22Rv1 (cell line): ENCODE measurements around the gene GAPDHS.

Experiments used
- ZFX ChIP-seq: fragments of 450-650 bp; IDR thresholded peaks from 2 replicates; pipeline ENCODE4 v1.6.1; 2017; ENCODE audit warnings: antibody characterized with exemption, borderline replicate concordance
- TF ChIP-seq, protein P1 (sequence below): fragments of 450-650 bp; IDR thresholded peaks from 2 replicates; pipeline ENCODE4 v1.5.1; 2017; ENCODE audit warnings: mild to moderate bottlenecking

GRCh38 chr19:35484252-35485036, 48.8 kb upstream of the GAPDHS start:
- TF ChIP-seq, protein P1, sequence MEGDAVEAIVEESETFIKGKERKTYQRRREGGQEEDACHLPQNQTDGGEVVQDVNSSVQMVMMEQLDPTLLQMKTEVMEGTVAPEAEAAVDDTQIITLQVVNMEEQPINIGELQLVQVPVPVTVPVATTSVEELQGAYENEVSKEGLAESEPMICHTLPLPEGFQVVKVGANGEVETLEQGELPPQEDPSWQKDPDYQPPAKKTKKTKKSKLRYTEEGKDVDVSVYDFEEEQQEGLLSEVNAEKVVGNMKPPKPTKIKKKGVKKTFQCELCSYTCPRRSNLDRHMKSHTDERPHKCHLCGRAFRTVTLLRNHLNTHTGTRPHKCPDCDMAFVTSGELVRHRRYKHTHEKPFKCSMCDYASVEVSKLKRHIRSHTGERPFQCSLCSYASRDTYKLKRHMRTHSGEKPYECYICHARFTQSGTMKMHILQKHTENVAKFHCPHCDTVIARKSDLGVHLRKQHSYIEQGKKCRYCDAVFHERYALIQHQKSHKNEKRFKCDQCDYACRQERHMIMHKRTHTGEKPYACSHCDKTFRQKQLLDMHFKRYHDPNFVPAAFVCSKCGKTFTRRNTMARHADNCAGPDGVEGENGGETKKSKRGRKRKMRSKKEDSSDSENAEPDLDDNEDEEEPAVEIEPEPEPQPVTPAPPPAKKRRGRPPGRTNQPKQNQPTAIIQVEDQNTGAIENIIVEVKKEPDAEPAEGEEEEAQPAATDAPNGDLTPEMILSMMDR = no peak
- TF ChIP-seq ZFX = no peak
